ENCODE results near the gene PLA2G2C.

DNA sequence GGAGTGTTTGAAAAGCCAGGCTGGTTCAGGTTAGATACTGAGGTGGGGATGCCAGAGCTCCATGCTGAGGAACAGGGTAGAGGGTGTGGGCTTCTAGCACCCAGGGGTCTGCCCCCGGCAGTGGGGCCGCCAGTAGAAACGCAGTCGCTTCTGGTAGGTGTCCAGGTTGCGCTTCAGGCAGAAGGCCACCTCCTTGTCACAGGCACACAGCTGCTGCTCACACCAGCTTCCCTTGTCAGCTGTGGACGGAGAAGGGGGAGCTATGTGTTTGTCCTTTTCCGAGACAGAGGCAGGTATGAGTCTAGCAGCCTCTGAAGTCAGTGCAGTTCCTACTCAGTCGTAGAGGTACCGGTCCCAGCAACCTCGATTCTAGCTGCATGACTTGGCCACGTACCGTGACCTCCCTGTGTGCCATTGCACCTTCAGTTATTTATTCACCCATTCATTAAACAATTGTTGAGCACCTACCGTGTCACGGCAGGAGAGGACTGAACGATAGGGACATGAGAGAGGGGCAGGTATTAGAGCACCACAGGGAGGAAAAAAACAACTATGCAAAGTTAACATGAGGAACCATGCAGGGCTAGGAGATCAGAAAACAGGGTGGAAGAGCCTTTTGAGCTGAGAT is 72.2 kb downstream of the PLA2G2C start:
- no peak for TF ChIP-seq POLR2A (IDR thresholded peaks at IDR 0.05)
- TF ChIP-seq EP300 (IDR thresholded peaks at IDR 0.05) = no peak
- no peak for TF ChIP-seq CTCF (IDR thresholded peaks at IDR 0.05)
